ENCODE results near the gene SRGAP1.

DNA sequence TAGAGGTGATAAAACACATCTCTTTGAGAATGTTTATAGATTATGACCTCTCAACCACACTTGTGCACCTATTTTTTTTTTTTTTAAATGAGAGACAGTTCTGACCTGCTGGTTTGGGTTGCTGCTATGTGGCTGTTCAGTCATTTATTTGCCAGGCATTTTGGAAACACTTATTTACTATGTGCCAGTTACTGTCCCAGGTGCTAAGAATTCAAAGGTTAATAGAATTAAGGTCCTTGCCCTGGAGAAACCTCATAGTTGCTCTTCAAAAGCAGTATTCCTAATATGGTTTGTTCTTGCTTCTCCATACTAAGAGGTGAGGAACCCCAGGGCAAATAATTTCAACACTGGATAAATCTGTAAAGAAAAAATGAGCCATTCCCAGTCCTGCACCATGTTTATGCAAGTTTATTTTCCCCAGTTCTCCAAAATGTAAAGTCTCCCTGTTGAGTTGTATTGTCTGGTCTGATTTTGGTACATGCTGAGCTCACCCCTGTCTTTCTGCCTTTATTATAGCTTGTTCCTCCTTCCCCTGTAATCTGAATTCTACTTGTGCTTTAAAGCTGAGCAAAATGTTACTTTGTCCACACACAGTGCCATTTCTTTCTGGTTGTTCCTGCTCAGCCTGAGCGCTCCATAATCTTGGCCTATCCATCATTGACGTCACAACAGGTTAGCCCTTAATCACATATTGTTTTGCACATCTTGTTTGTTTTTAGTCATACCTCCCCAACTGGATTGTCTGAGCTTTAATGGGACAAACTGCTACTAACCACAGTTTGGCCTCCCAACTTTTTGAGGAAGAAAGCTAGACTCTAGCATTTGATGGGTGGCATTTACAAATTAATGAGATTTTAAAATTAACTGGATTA, 56.7 kb downstream of the SRGAP1 start:
- TF ChIP-seq TAF1 (IDR thresholded peaks at IDR 0.05; ENCODE audit: borderline replicate concordance, low read depth, low read length) = no peak
- TF ChIP-seq POLR2AphosphoS5 (IDR thresholded peaks at IDR 0.05; ENCODE audit: low read depth, low read length) = no peak
- TF ChIP-seq POLR2A (IDR thresholded peaks at IDR 0.05; ENCODE audit: low read depth, low read length) = no peak
